Suprapubic skin (tissue), 3 donors: ENCODE measurements around the gene OR52E2.

Source experiments
- POLR2AphosphoS5 ChIP-seq, 3 donors: sonication (generic); formaldehyde crosslinking; IDR thresholded peaks; one replicate each; pipeline ENCODE4 v1.6.1; 2017; ENCODE audit warnings: antibody characterized with exemption in 3 of 3
- TF ChIP-seq, protein P1 (sequence below), 2 donors: fragments of 200-600 bp in 1 of 2; fragments of 450-650 bp in 1 of 2; sonication (generic) in 1 of 2; IDR thresholded peaks; one replicate each; pipeline ENCODE4 v1.5.1; 2016 to 2019; ENCODE audit warnings: antibody characterized with exemption in 2 of 2, mild to moderate bottlenecking in 1 of 2, moderate library complexity in 1 of 2

DNA sequence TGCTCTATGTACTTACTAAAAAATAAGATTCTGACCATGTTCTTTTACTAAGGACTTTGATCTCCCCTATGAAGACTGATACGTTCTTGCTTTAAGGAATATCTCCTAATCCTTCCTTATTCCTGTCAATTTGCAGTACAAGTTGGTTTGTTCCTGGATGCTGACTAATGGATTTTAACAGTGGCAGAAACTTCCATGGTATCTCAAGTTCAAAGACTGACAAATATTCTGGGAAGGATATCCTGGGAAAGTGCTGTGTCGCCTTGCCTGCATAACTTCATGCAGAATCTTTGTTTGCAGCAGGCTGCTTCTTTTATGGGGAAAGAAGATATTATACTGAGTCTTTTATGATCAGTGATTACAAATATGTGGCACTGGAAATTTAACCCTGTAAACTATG is 21.5 kb downstream of the OR52E2 start:
- TF ChIP-seq, protein P1, sequence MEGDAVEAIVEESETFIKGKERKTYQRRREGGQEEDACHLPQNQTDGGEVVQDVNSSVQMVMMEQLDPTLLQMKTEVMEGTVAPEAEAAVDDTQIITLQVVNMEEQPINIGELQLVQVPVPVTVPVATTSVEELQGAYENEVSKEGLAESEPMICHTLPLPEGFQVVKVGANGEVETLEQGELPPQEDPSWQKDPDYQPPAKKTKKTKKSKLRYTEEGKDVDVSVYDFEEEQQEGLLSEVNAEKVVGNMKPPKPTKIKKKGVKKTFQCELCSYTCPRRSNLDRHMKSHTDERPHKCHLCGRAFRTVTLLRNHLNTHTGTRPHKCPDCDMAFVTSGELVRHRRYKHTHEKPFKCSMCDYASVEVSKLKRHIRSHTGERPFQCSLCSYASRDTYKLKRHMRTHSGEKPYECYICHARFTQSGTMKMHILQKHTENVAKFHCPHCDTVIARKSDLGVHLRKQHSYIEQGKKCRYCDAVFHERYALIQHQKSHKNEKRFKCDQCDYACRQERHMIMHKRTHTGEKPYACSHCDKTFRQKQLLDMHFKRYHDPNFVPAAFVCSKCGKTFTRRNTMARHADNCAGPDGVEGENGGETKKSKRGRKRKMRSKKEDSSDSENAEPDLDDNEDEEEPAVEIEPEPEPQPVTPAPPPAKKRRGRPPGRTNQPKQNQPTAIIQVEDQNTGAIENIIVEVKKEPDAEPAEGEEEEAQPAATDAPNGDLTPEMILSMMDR (IDR thresholded peaks at IDR 0.05) = no peak
- TF ChIP-seq POLR2AphosphoS5 (IDR thresholded peaks at IDR 0.05) = no peak
